T-cell (primary cell): ENCODE data around the gene CYB5R2. TPM values are rescaled to one million over a fixed set of nuclear protein-coding genes. Genes with fewer than 3 reads are reported as not detected.

ENCODE experiments used
- ATAC-seq, 4 experiments: fragments of 200-7000 bp in 3 of 4; fragments of 150-1000 bp in 1 of 4; cut with Tn5 transposase; replicated peaks in 1 of 4; 1 replicate in 3 of 4; 2 replicates in 1 of 4; pipeline ENCODE4 v1.10.0; 2021; ENCODE audit warnings: moderate library complexity in 3 of 4, mild to moderate bottlenecking in 2 of 4, moderate number of reproducible peaks in 1 of 4
- CTCF ChIA-PET, 2 donors: fragments of 300-600 bp; sonication (Branson Sonifier 250); formaldehyde crosslinking; loops; one replicate each; lab custom pipeline; 2022; ENCODE audit warnings: antibody characterized with exemption in 2 of 2; lab: Charles Lee
- POLR2A ChIA-PET, 2 donors: fragments of 300-600 bp; sonication (Branson Sonifier 250); formaldehyde crosslinking; loops; one replicate each; lab custom pipeline; 2022; ENCODE audit warnings: antibody characterized with exemption in 2 of 2; lab: Charles Lee
- DNase-seq, 35 experiments: peaks; one replicate each; pipeline versions ENCODE4 v3.0.0 to v3.0.0-alpha.2; 2013 to 2023
- H3K27ac ChIP-seq: one replicate; pipeline ENCODE4 v1.5.1; 2013; ENCODE audit warnings: low read length
- H3K27me3 ChIP-seq, 2 experiments: replicated peaks in 1 of 2; 1 replicate in 1 of 2; 2 replicates in 1 of 2; pipeline versions ENCODE4 v1.6.1 to v1.7.0; 2013; ENCODE audit warnings: low read length in 1 of 2, mixed read lengths in 1 of 2; ENCODE audit not compliant: control insufficient read depth in 2 of 2, insufficient read depth in 2 of 2; ENCODE audit errors: extremely low read depth in 1 of 2
- H3K36me3 ChIP-seq, 2 donors: 1 replicate in 1 of 2; 2 replicates in 1 of 2; pipeline versions ENCODE4 v1.6.1 to v1.7.0; 2013; ENCODE audit warnings: low read length in 1 of 2; ENCODE audit not compliant: control insufficient read depth in 2 of 2, insufficient read depth in 1 of 2; ENCODE audit errors: extremely low read depth in 1 of 2
- H3K4me1 ChIP-seq, 2 experiments: 1 replicate in 1 of 2; 2 replicates in 1 of 2; pipeline versions ENCODE4 v1.6.1 to v1.7.0; 2013; ENCODE audit warnings: low read length in 2 of 2, mixed read lengths in 1 of 2; ENCODE audit not compliant: insufficient read depth in 2 of 2, control insufficient read depth in 1 of 2; ENCODE audit errors: extremely low read depth in 1 of 2
- H3K4me3 ChIP-seq, 2 donors: 1 replicate in 1 of 2; 2 replicates in 1 of 2; pipeline versions ENCODE4 v1.5.1 to v1.7.0; 2013; ENCODE audit warnings: mild to moderate bottlenecking in 2 of 2, low read length in 1 of 2, moderate library complexity in 1 of 2; ENCODE audit not compliant: control insufficient read depth in 1 of 2; ENCODE audit errors: extremely low read depth in 1 of 2
- H3K9me3 ChIP-seq: 2 replicates; pipeline ENCODE4 v1.7.0; 2013
- H3K27ac Mint-ChIP-seq, 2 donors: one replicate each; pipeline ENCODE4 v1.8.0; 2020 to 2021; ENCODE audit warnings: mild to moderate bottlenecking in 2 of 2, mixed read lengths in 2 of 2
- H3K27me3 Mint-ChIP-seq, 2 donors: one replicate each; pipeline ENCODE4 v1.8.0; 2021 to 2022; ENCODE audit warnings: mixed read lengths in 2 of 2
- H3K36me3 Mint-ChIP-seq: one replicate; pipeline ENCODE4 v1.8.0; 2021; ENCODE audit warnings: mixed read lengths
- H3K4me1 Mint-ChIP-seq, 3 donors: one replicate each; pipeline ENCODE4 v1.8.0; 2020 to 2022; ENCODE audit warnings: mixed read lengths in 3 of 3, mild to moderate bottlenecking in 1 of 3
- H3K4me3 Mint-ChIP-seq, 3 donors: one replicate each; pipeline ENCODE4 v1.8.0; 2020 to 2022; ENCODE audit warnings: mild to moderate bottlenecking in 3 of 3, mixed read lengths in 3 of 3, moderate library complexity in 3 of 3
- H3K9me3 Mint-ChIP-seq, 3 donors: one replicate each; pipeline ENCODE4 v1.8.0; 2020 to 2022; ENCODE audit warnings: mixed read lengths in 3 of 3
- WGBS: methylation state at CpG from one replicate; pipeline ENCODE4 v1.1.5; 2013; ENCODE audit warnings: missing lambda C conversion rate; ENCODE audit not compliant: insufficient coverage; 5-methylcytosine and 5-hydroxymethylcytosine counted together
- total RNA-seq, 35 experiments: library from RNA in 6 of 35; stranded (reverse) in 6 of 35; fragments of 120-200 nt in 1 of 35; gene quantifications; one replicate each; pipeline versions ENCODE4 v1.2.1 to v1.2.4 and lab custom pipeline; 2013 to 2026

CYB5R2 gene
- total RNA-seq, 5 donors from 2014 or later (not counting 1 experiment from before 2014, with no cell fraction given), result 0.57 to 0.61 (median 0.59) TPM; not detected in 2

- H3K4me1 ChIP-seq, result no peaks in the 10 kb centered on the region
- DNase-seq (no peak), ATAC-seq (no peak)
- peaks cover 16 to 76% of the 10 kb centered on the region in 2 donors for H3K36me3 ChIP-seq
- ChIA-PET CTCF (no interaction called here), POLR2A (no interaction called here)
- Mint-ChIP-seq H3K4me3 (no peak overlapping the region), H3K4me1 (no peaks in the 10 kb centered on the region), H3K27ac (no peak overlapping the region), H3K36me3 (peaks cover 51% of the 10 kb centered on the region), H3K27me3 (no peaks in the 10 kb centered on the region), H3K9me3 (no peaks in the 10 kb centered on the region)
- no peak overlapping the region for H3K27ac ChIP-seq
- H3K9me3 ChIP-seq, result no peaks in the 10 kb centered on the region
- H3K4me3 ChIP-seq, result no peak overlapping the region
- WGBS, result 67% methylated on average over 1 of the region's 7 CpGs
- H3K27me3 ChIP-seq, result peaks cover 0 to 3% of the 10 kb centered on the region in 2 experiments
These were observed 35.7 kb downstream of the CYB5R2 start for GRCh38 chr11:7637447-7638157.

GRCh38 chr11:7636350-7636749 is 37.0 kb downstream of the CYB5R2 start:
- H3K36me3 ChIP-seq, result peaks cover 13 to 77% of the 10 kb centered on the region in 2 donors
- POLR2A ChIA-PET, result no interaction called here

DNA sequence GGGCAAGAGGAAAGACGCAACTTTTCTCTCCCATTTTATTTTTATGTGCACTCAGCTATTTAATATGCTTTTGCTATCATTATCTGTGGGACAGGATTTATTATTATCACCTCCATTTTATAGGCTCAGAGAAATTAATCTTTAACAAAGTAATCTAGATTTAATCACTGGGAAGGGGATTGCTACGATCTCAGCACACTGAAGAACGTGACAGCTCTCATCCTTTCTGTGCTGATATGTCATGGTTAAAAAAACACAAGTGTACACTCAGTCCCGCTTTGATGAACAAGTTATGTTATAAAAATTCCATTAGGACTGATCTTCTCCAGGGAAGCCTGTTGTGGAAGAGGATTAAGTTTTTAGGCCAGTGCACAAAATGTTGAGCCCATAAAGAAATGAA is 37.6 kb downstream of the CYB5R2 start:
- Histone ChIP-seq H3K4me3 (no peak overlapping the region), H3K27me3 (peaks cover 0 to 3% of the 10 kb centered on the region in 2 experiments), H3K36me3 (peaks cover 13 to 78% of the 10 kb centered on the region in 2 donors), H3K27ac (no peak overlapping the region), H3K9me3 (no peaks in the 10 kb centered on the region), H3K4me1 (no peaks in the 10 kb centered on the region)
- Mint-ChIP-seq H3K4me3 (no peak overlapping the region), H3K27me3 (no peaks in the 10 kb centered on the region), H3K9me3 (no peaks in the 10 kb centered on the region), H3K27ac (no peak overlapping the region), H3K4me1 (no peaks in the 10 kb centered on the region), H3K36me3 (peaks cover 46% of the 10 kb centered on the region)
- CTCF ChIA-PET, result no interaction called here
- POLR2A ChIA-PET, result no interaction called here
- no peak for DNase-seq
- WGBS, result no CpG with 5 or more reads among the region's 4 CpGs
- no peak for ATAC-seq

More at GRCh38 chr11:7636350-7636749, 37.0 kb downstream of the CYB5R2 start:
- H3K4me1 ChIP-seq, result no peaks in the 10 kb centered on the region
- no peak overlapping the region for H3K4me3 ChIP-seq
- H3K4me1 Mint-ChIP-seq, result no peaks in the 10 kb centered on the region
- no peak overlapping the region for H3K27ac Mint-ChIP-seq
- H3K9me3 ChIP-seq, result no peaks in the 10 kb centered on the region
- H3K36me3 Mint-ChIP-seq, result peaks cover 48% of the 10 kb centered on the region
- no peaks in the 10 kb centered on the region for H3K27me3 Mint-ChIP-seq
- H3K27me3 ChIP-seq, result peaks cover 0 to 3% of the 10 kb centered on the region in 2 experiments
- CTCF ChIA-PET, result no interaction called here
- H3K4me3 Mint-ChIP-seq, result no peak overlapping the region
- no peaks in the 10 kb centered on the region for H3K9me3 Mint-ChIP-seq
- ATAC-seq (no peak), DNase-seq (no peak)
- no CpG with 5 or more reads among the region's 6 CpGs for WGBS
- no peak overlapping the region for H3K27ac ChIP-seq

DNA sequence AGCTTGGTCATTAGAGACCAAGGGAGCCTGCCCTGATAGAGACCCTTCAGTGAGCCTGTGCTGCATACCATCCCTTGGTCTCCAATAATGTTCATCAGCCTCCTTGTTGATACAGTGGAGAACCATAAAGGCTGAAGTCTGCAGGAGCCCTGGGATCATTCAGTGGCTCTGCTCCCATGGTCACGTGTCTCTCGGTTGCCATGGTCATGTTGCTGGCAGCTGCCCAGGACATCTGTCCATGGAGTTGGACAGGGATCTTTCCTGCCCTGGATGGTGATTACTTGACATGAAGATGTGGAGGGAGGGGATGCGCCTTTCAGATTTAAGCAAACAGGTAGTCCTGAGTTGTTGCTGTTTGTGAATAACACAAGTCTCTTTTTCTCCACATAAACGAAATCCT is 38.2 kb downstream of the CYB5R2 start:
- peaks cover 0 to 3% of the 10 kb centered on the region in 2 experiments for H3K27me3 ChIP-seq
- H3K4me3 ChIP-seq, result no peak overlapping the region
- H3K9me3 ChIP-seq, result no peaks in the 10 kb centered on the region
- H3K9me3 Mint-ChIP-seq, result no peaks in the 10 kb centered on the region
- no peaks in the 10 kb centered on the region for H3K4me1 ChIP-seq
- peaks cover 13 to 77% of the 10 kb centered on the region in 2 donors for H3K36me3 ChIP-seq
- DNase-seq (no peak), ATAC-seq (no peak)
- CTCF ChIA-PET, result no interaction called here
- WGBS, result 100% methylated on average over 2 of the region's 4 CpGs
- H3K27me3 Mint-ChIP-seq, result no peaks in the 10 kb centered on the region
- H3K36me3 Mint-ChIP-seq, result peaks cover 44% of the 10 kb centered on the region
- no peak overlapping the region for H3K27ac ChIP-seq
- POLR2A ChIA-PET, result no interaction called here
- H3K27ac Mint-ChIP-seq, result no peak overlapping the region
- no peak overlapping the region for H3K4me3 Mint-ChIP-seq
- no peaks in the 10 kb centered on the region for H3K4me1 Mint-ChIP-seq

DNA sequence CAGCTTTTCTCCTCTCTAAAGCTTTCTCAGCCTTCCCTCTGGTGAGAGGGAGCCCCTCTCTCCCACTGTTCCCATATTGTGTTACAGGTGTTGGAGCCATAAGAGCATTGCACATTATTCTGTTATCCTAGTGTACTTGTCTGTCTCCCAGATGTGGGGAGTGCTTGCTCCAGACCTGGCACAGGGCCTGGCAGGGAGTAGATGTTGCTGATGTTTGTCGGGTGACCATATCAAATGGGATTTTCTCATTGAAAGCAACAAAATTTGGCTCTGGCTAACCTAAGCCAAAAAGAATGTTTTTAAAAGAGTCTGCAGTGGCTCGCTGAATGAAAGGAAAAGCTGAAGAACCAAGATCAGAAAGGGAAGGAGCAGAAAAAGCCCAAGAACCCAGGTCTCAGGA is 41.1 kb downstream of the CYB5R2 start:
- peaks cover 0 to 3% of the 10 kb centered on the region in 2 experiments for H3K27me3 ChIP-seq
- no peaks in the 10 kb centered on the region for H3K9me3 Mint-ChIP-seq
- no peak overlapping the region for H3K4me3 ChIP-seq
- H3K4me1 Mint-ChIP-seq, result no peaks in the 10 kb centered on the region
- no peaks in the 10 kb centered on the region for H3K9me3 ChIP-seq
- no peak for DNase-seq
- peaks cover 7 to 81% of the 10 kb centered on the region in 2 donors for H3K36me3 ChIP-seq
- WGBS, result 83% methylated on average over 2 of the region's 2 CpGs
- no peak overlapping the region for H3K27ac Mint-ChIP-seq
- H3K27me3 Mint-ChIP-seq, result no peaks in the 10 kb centered on the region
- CTCF ChIA-PET, result no interaction called here
- ATAC-seq, result no peak
- H3K4me1 ChIP-seq, result no peaks in the 10 kb centered on the region
- POLR2A ChIA-PET, result no interaction called here
- H3K27ac ChIP-seq, result no peak overlapping the region
- H3K4me3 Mint-ChIP-seq, result no peak overlapping the region
- H3K36me3 Mint-ChIP-seq, result peaks cover 38% of the 10 kb centered on the region

DNA sequence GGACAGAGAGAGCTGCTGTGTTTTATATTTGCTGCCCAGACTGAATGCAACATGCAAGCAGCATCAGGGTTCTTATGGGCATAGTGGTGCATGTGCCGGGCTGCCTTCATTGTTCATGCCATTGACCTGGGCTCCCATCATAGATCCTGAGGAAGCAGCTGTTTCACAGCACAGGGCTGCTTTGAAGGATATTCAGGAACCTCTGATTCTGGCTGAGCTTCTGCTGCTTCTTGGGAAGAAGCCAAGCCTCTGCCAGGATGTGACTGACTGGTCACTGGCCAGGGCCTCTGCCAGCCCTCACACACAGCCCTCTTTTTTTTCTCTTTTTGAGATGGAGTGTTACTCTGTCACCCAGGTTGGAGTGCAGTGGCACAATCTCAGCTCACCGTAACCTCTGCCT is 43.3 kb downstream of the CYB5R2 start:
- no peak overlapping the region for H3K4me3 Mint-ChIP-seq
- ChIA-PET CTCF (no interaction called here), POLR2A (no interaction called here)
- Histone ChIP-seq H3K4me3 (no peak overlapping the region), H3K27ac (no peak overlapping the region), H3K36me3 (peaks cover 7 to 84% of the 10 kb centered on the region in 2 donors), H3K4me1 (no peaks in the 10 kb centered on the region), H3K9me3 (no peaks in the 10 kb centered on the region), H3K27me3 (peaks cover 0 to 4% of the 10 kb centered on the region in 2 experiments)
- ATAC-seq, result no peak
- WGBS, result 91% methylated on average over 1 of the region's 2 CpGs
- peaks cover 46% of the 10 kb centered on the region for H3K36me3 Mint-ChIP-seq
- H3K27ac Mint-ChIP-seq, result no peak overlapping the region
- H3K27me3 Mint-ChIP-seq, result no peaks in the 10 kb centered on the region
- DNase-seq, result no peak
- no peaks in the 10 kb centered on the region for H3K9me3 Mint-ChIP-seq
- no peaks in the 10 kb centered on the region for H3K4me1 Mint-ChIP-seq
